SK-N-SH (cell line): ENCODE results near the gene PPP3CA.
"Not testable (repeated sequence)": the region's sequence is repeated elsewhere in the genome, so short reads cannot be mapped to it uniquely, and the experiment has no call there.

Source experiments
- CHD2 ChIP-seq: fragments of 150-350 bp; IDR thresholded peaks from 2 replicates; pipeline ENCODE4 v1.6.1; 2018; ENCODE audit warnings: low read length; ENCODE audit not compliant: partially characterized antibody
- FOXJ3 ChIP-seq: sonication (generic); formaldehyde crosslinking; IDR thresholded peaks from 2 replicates; pipeline ENCODE4 v1.5.1; 2020; ENCODE audit warnings: mild to moderate bottlenecking, missing genetic modification reagents
- POLR2AphosphoS5 ChIP-seq: IDR thresholded peaks from 2 replicates; pipeline ENCODE4 v1.6.1; 2012; ENCODE audit warnings: low read depth, low read length
- REST ChIP-seq: IDR thresholded peaks from 2 replicates; pipeline ENCODE4 v1.6.1; 2012; ENCODE audit warnings: mild to moderate bottlenecking, low read depth, low read length, moderate library complexity
- SIN3A ChIP-seq: IDR thresholded peaks from 2 replicates; pipeline ENCODE4 v1.6.1; 2012; ENCODE audit warnings: low read depth, mild to moderate bottlenecking, low read length, moderate library complexity, borderline replicate concordance
- TEAD4 ChIP-seq: IDR thresholded peaks from 2 replicates; pipeline ENCODE4 v1.4.0; 2012; ENCODE audit warnings: mild to moderate bottlenecking, borderline replicate concordance; ENCODE audit not compliant: insufficient read depth
- USF1 ChIP-seq: IDR thresholded peaks from 2 replicates; pipeline ENCODE4 v1.4.0; 2012; ENCODE audit warnings: low read depth, borderline replicate concordance
- TF ChIP-seq, protein P1 (sequence below): fragments of 200-600 bp; sonication (generic); IDR thresholded peaks from 2 replicates; pipeline ENCODE4 v1.6.1; 2017; ENCODE audit warnings: antibody characterized with exemption, mild to moderate bottlenecking, moderate library complexity
- TF ChIP-seq, protein P2 (sequence below): fragments of 150-350 bp; IDR thresholded peaks from 2 replicates; pipeline ENCODE4 v1.6.1; 2016; ENCODE audit warnings: mild to moderate bottlenecking, low read depth, low read length
- TF ChIP-seq, protein P3 (sequence below): fragments of 150-350 bp; IDR thresholded peaks from 2 replicates; pipeline ENCODE4 v1.6.1; 2017; ENCODE audit warnings: antibody characterized with exemption, low read length, low read depth, borderline replicate concordance

- not testable (repeated sequence) for TF ChIP-seq POLR2AphosphoS5; REST; SIN3A; FOXJ3 (CRISPR knock-in tag); USF1; CHD2; TEAD4
- TF ChIP-seq, protein P1, sequence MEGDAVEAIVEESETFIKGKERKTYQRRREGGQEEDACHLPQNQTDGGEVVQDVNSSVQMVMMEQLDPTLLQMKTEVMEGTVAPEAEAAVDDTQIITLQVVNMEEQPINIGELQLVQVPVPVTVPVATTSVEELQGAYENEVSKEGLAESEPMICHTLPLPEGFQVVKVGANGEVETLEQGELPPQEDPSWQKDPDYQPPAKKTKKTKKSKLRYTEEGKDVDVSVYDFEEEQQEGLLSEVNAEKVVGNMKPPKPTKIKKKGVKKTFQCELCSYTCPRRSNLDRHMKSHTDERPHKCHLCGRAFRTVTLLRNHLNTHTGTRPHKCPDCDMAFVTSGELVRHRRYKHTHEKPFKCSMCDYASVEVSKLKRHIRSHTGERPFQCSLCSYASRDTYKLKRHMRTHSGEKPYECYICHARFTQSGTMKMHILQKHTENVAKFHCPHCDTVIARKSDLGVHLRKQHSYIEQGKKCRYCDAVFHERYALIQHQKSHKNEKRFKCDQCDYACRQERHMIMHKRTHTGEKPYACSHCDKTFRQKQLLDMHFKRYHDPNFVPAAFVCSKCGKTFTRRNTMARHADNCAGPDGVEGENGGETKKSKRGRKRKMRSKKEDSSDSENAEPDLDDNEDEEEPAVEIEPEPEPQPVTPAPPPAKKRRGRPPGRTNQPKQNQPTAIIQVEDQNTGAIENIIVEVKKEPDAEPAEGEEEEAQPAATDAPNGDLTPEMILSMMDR: not testable (repeated sequence)
- TF ChIP-seq, protein P2, sequence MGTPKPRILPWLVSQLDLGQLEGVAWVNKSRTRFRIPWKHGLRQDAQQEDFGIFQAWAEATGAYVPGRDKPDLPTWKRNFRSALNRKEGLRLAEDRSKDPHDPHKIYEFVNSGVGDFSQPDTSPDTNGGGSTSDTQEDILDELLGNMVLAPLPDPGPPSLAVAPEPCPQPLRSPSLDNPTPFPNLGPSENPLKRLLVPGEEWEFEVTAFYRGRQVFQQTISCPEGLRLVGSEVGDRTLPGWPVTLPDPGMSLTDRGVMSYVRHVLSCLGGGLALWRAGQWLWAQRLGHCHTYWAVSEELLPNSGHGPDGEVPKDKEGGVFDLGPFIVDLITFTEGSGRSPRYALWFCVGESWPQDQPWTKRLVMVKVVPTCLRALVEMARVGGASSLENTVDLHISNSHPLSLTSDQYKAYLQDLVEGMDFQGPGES: not testable (repeated sequence)
- TF ChIP-seq, protein P3, sequence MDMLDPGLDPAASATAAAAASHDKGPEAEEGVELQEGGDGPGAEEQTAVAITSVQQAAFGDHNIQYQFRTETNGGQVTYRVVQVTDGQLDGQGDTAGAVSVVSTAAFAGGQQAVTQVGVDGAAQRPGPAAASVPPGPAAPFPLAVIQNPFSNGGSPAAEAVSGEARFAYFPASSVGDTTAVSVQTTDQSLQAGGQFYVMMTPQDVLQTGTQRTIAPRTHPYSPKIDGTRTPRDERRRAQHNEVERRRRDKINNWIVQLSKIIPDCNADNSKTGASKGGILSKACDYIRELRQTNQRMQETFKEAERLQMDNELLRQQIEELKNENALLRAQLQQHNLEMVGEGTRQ: not testable (repeated sequence)
These were observed 352.3 kb downstream of the PPP3CA start for GRCh38 chr4:100995002-100995401.
